Bronchial epithelial cell (primary cell): ENCODE data around the gene ASPSCR1. TPM values are rescaled to one million over a fixed set of nuclear protein-coding genes. Genes with fewer than 3 reads are reported as not detected.

Source experiments
- DNase-seq: peaks from one replicate; pipeline ENCODE4 v3.0.0-alpha.2; 2010; ENCODE audit warnings: low read depth
- FAIRE-seq: peaks from 2 replicates; lab custom pipeline; 2011; peaks lifted over from hg19 to GRCh38; lab: Jason Lieb, UNC
- H3K27me3 ChIP-seq: 2 replicates; pipeline ENCODE4 v1.5.1; 2011; ENCODE audit warnings: low read length; ENCODE audit not compliant: control insufficient read depth, insufficient read depth
- H3K36me3 ChIP-seq: 2 replicates; pipeline ENCODE4 v1.5.1; 2011; ENCODE audit warnings: low read length; ENCODE audit not compliant: control insufficient read depth, insufficient read depth
- H3K4me3 ChIP-seq: 2 replicates; pipeline ENCODE4 v1.5.1; 2011; ENCODE audit warnings: mild to moderate bottlenecking, low read depth, low read length, control low read depth
- total RNA-seq: library from RNA; depleted of rRNA; stranded (reverse); fragments of >200 nt; gene quantifications from 2 replicates; pipeline ENCODE4 v1.2.1, GENCODE V29; 2014
- TF ChIP-seq, protein P1 (sequence below): IDR thresholded peaks from 2 replicates; pipeline ENCODE4 v1.5.1; 2011; ENCODE audit warnings: mild to moderate bottlenecking, moderate library complexity, low read length, control low read depth, inconsistent platforms; ENCODE audit not compliant: insufficient read depth, severe bottlenecking

Gene ASPSCR1
- total RNA-seq, 1 donor from 2014 or later, result 22.6 TPM

DNA sequence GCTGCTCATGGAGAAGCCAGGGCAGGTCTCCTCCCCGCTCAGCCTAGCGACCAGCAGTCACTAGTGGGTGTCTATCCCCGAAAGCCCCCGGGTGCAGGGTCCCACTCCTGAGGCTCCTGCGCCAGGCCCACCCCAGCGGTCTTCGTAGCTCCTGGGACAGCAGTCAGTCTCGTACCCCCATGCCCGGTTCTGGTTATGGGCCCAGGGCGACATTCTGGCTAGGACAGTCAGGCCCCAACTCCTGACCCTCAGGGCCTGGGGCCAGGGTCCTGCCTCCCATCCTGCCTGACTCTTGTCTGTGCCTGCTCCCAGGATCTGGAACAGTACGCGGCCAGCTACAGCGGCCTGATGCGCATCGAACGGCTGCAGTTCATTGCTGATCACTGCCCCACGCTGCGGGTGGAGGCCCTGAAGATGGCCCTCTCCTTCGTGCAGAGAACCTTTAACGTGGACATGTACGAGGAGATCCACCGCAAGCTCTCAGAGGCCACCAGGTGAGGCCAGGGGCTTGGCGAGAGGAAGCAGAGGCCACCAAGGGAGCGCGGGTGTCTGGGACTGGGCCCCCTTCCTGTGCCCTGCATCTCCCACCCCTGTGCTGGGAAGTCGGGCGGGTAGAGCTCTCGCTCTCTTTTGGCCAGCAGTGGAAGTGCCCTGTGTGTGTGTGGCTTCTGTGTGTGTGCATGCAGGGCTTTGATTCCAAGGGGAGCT lies 76.3 kb downstream of the ASPSCR1 start:
- TF ChIP-seq, protein P1, sequence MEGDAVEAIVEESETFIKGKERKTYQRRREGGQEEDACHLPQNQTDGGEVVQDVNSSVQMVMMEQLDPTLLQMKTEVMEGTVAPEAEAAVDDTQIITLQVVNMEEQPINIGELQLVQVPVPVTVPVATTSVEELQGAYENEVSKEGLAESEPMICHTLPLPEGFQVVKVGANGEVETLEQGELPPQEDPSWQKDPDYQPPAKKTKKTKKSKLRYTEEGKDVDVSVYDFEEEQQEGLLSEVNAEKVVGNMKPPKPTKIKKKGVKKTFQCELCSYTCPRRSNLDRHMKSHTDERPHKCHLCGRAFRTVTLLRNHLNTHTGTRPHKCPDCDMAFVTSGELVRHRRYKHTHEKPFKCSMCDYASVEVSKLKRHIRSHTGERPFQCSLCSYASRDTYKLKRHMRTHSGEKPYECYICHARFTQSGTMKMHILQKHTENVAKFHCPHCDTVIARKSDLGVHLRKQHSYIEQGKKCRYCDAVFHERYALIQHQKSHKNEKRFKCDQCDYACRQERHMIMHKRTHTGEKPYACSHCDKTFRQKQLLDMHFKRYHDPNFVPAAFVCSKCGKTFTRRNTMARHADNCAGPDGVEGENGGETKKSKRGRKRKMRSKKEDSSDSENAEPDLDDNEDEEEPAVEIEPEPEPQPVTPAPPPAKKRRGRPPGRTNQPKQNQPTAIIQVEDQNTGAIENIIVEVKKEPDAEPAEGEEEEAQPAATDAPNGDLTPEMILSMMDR, result no peak
- Histone ChIP-seq H3K36me3 (peaks cover 36% of the 10 kb centered on the region), H3K27me3 (no peaks in the 10 kb centered on the region), H3K4me3 (no peak overlapping the region)
- DNase-seq (no peak), FAIRE-seq (no peak)

DNA sequence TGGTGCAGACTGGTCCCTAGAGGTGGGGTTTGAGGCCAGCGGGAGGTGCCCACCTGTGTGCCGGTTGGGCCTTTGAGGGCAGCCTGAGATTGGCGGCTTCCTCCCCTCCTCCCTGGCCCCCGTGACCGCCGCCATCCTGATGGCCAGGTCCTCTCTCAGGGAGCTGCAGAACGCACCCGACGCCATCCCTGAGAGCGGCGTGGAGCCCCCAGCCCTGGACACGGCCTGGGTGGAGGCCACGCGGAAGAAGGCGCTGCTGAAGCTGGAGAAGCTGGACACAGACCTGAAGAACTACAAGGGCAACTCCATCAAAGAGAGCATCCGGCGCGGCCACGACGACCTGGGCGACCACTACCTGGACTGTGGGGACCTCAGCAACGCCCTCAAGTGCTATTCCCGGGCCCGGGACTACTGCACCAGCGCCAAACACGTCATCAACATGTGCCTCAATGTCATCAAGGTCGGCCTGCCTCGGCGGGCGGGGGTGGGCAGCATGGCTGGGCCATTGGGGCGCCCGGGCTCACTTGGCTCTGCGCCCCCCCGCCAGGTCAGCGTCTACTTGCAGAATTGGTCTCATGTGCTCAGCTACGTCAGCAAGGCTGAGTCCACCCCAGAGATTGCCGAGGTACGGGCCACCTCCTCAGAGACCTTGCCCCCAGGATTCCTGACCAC lies 77.1 kb downstream of the ASPSCR1 start:
- Histone ChIP-seq H3K4me3 (no peak overlapping the region), H3K27me3 (no peaks in the 10 kb centered on the region), H3K36me3 (peaks cover 38% of the 10 kb centered on the region)
- no peak for FAIRE-seq
- DNase-seq, result no peak
- TF ChIP-seq, protein P1, result no peak

DNA sequence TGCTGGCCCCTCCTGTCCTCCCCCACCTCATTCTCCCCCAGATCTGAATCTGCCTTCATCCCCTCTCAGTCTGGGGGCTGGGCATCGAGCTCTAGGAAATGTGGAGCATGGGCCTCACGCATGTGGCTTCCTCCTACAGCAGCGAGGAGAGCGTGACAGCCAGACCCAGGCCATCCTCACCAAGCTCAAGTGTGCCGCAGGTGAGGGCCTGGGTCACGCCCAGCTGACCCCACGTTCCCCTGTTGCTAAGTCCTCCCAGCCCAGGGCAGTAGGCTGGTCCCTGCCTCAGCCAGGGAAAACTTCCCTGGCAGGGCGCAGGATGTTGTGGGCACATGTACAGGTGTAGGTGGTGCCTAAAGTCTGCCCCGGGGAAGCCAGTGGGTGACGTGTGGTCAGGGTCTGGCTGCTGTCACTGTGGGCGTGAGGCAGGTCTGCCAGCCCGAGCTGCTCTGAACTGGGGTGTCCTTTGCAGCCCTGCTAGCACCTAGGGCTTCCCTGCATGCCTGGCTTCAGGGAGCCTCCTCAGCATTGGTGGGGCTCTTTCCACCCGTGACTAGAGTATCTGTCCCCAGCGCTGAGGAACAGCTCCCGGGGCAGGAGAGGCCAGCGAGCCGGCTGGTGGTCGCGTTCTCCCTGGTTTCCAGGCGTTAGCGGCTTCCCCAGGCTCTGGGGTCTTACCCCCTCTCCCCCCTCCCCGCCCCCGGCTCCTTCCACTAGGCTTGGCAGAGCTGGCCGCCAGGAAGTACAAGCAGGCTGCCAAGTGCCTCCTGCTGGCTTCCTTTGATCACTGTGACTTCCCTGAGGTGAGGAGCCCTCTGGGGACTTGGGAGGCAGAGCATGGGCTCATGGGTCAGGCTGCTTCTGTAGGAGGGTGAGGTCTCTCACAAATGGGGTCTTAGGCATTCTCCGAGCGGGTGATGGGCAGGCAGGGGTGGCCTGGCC lies 77.9 kb downstream of the ASPSCR1 start:
- Histone ChIP-seq H3K27me3 (no peaks in the 10 kb centered on the region), H3K4me3 (no peak overlapping the region), H3K36me3 (peaks cover 39% of the 10 kb centered on the region)
- FAIRE-seq (no peak), DNase-seq (no peak)
- TF ChIP-seq, protein P1, result no peak

DNA sequence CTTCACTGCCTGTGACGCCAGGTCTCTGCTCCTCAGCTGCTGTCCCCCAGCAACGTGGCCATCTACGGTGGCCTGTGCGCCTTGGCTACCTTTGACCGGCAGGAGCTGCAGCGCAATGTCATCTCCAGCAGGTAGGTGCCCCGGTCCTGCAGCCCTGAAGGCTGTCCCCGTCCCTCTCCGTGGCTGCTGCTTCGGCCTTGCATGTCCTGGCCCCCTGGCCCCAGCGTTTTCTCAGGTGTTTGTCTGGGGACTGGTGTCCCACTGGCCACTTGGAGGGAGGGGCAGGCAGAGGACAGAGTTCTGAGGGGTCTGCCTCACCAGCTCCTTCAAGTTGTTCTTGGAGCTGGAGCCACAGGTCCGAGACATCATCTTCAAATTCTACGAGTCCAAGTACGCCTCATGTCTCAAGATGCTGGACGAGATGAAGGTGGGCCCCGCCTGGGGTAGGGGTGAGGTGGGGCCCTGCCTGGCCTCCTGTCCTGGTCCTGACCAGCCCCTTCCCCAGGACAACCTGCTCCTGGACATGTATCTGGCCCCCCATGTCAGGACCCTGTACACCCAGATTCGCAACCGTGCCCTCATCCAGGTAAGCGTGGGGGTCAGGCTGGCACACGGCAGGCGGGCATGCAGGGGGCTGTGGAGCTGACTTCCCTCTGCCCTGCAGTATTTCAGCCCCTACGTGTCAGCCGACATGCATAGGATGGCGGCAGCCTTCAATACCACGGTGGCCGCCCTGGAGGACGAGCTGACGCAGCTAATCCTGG lies 78.7 kb downstream of the ASPSCR1 start:
- no peak for FAIRE-seq

More for the DNA sequence above, 78.7 kb downstream of the ASPSCR1 start:
- TF ChIP-seq, protein P1, result no peak
- H3K36me3 ChIP-seq, result peaks cover 41% of the 10 kb centered on the region
- no peak overlapping the region for H3K4me3 ChIP-seq
- H3K27me3 ChIP-seq, result no peaks in the 10 kb centered on the region
- DNase-seq, result no peak
